ENCODE measurements around the gene KCNRG.

DNA sequence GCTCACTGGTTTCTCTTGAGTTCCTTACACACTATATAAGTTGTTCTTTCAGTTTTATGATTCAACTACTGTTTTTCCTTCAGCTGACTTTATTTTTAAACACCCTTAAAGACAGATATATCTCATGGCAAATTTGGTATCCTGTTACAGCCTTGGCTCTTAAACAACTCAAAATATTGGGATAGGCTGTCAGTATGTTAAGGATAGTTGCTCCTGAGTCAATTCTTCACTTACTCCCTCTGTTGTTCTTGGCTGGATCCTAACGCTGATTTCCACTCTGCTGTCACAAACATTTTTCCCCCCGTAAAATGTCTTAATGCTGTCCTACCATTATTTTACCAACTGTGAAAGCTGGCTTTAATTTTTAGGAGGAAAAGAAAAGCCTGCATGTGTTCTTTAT, 1.2 kb downstream of the KCNRG start:
- TF ChIP-seq, protein P1, sequence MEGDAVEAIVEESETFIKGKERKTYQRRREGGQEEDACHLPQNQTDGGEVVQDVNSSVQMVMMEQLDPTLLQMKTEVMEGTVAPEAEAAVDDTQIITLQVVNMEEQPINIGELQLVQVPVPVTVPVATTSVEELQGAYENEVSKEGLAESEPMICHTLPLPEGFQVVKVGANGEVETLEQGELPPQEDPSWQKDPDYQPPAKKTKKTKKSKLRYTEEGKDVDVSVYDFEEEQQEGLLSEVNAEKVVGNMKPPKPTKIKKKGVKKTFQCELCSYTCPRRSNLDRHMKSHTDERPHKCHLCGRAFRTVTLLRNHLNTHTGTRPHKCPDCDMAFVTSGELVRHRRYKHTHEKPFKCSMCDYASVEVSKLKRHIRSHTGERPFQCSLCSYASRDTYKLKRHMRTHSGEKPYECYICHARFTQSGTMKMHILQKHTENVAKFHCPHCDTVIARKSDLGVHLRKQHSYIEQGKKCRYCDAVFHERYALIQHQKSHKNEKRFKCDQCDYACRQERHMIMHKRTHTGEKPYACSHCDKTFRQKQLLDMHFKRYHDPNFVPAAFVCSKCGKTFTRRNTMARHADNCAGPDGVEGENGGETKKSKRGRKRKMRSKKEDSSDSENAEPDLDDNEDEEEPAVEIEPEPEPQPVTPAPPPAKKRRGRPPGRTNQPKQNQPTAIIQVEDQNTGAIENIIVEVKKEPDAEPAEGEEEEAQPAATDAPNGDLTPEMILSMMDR (IDR thresholded peaks at IDR 0.05), result no peak
- TF ChIP-seq POLR2A (IDR thresholded peaks at IDR 0.05) (no peak), POLR2AphosphoS5 (IDR thresholded peaks at IDR 0.05) (no peak)

All from sigmoid colon (tissue), 4 donors.